ENCODE measurements around the gene JAKMIP3. TPM values are rescaled to one million over a fixed set of nuclear protein-coding genes. Genes with fewer than 3 reads are reported as not detected.

Gene JAKMIP3
- total and polyA plus RNA-seq, 2 experiments from 2014 or later = 0.04 TPM; not detected in 1

- in situ Hi-C loops (cut with MboI) = no loop called here
- Histone ChIP-seq H3K9me2 (ENCODE audit: insufficient read depth) (no peaks in the 10 kb centered on the region), H3K4me2 (ENCODE audit: unreplicated experiment) (no peak overlapping the region), H3K27me3 (replicated peaks; ENCODE audit: insufficient read depth) (peaks cover 19% of the 10 kb centered on the region), H3K9ac (no peak overlapping the region), H3K36me3 (ENCODE audit: low read depth) (no peaks in the 10 kb centered on the region), H3F3A (ENCODE audit: insufficient read depth) (no peaks in the 10 kb centered on the region), H3K4me3 (no peak overlapping the region), H4K20me1 (ENCODE audit: insufficient read depth) (no peaks in the 10 kb centered on the region), H3K27ac (no peak overlapping the region), H3K9me3 (ENCODE audit: low read depth) (no peaks in the 10 kb centered on the region), H3K79me2 (ENCODE audit: insufficient read depth) (no peaks in the 10 kb centered on the region), H3K4me1 (ENCODE audit: insufficient read depth) (no peaks in the 10 kb centered on the region), H2AFZ (no peak overlapping the region)
- DNase-seq = no peak
- TF ChIP-seq EZH2phosphoT487 (IDR thresholded peaks at IDR 0.05; ENCODE audit: insufficient read depth, low read depth) (no peak), EZH2 (IDR thresholded peaks at IDR 0.05; ENCODE audit: insufficient read depth, poor library complexity, severe bottlenecking) (no peak)
- WGBS, 2 experiments (ENCODE audit: low coverage in 1 of 2, low lambda C conversion rate in 2 of 2, missing lambda C conversion rate in 2 of 2) = 54 to 58% methylated on average over 22 of the region's 22 CpGs
These were observed 21.7 kb upstream of the JAKMIP3 start for GRCh38 chr10:132043861-132044695.

GRCh38 chr10:132044803-132045202, 20.9 kb upstream of the JAKMIP3 start:
- no peaks in the 10 kb centered on the region for H3K9me3 ChIP-seq (ENCODE audit: low read depth)
- in situ Hi-C loops (cut with MboI) = no loop called here
- H3F3A ChIP-seq (ENCODE audit: insufficient read depth) = no peaks in the 10 kb centered on the region
- H3K4me1 ChIP-seq (ENCODE audit: insufficient read depth) = no peaks in the 10 kb centered on the region
- no peaks in the 10 kb centered on the region for H4K20me1 ChIP-seq (ENCODE audit: insufficient read depth)
- H2AFZ ChIP-seq = no peak overlapping the region
- 57 to 63% methylated on average over 18 of the region's 18 CpGs for WGBS, 2 experiments (ENCODE audit: low coverage in 1 of 2, low lambda C conversion rate in 2 of 2, missing lambda C conversion rate in 2 of 2)
- peaks cover 19% of the 10 kb centered on the region for H3K27me3 ChIP-seq (replicated peaks; ENCODE audit: insufficient read depth)
- no peaks in the 10 kb centered on the region for H3K79me2 ChIP-seq (ENCODE audit: insufficient read depth)
- H3K36me3 ChIP-seq (ENCODE audit: low read depth) = no peaks in the 10 kb centered on the region
- no peak for TF ChIP-seq EZH2phosphoT487 (IDR thresholded peaks at IDR 0.05; ENCODE audit: insufficient read depth, low read depth)
- TF ChIP-seq EZH2 (IDR thresholded peaks at IDR 0.05; ENCODE audit: insufficient read depth, poor library complexity, severe bottlenecking) = no peak
- no peaks in the 10 kb centered on the region for H3K9me2 ChIP-seq (ENCODE audit: insufficient read depth)
- H3K9ac ChIP-seq = no peak overlapping the region
- no peak overlapping the region for H3K4me2 ChIP-seq (ENCODE audit: unreplicated experiment)
- H3K27ac ChIP-seq = no peak overlapping the region
- no peak for DNase-seq
- no peak overlapping the region for H3K4me3 ChIP-seq

- Histone ChIP-seq H4K20me1 (ENCODE audit: insufficient read depth) (no peaks in the 10 kb centered on the region), H3K27me3 (replicated peaks; ENCODE audit: insufficient read depth) (peaks cover 19% of the 10 kb centered on the region), H3K4me1 (ENCODE audit: insufficient read depth) (no peaks in the 10 kb centered on the region), H3K27ac (no peak overlapping the region), H3K36me3 (ENCODE audit: low read depth) (no peaks in the 10 kb centered on the region), H3K9me2 (ENCODE audit: insufficient read depth) (no peaks in the 10 kb centered on the region), H3K4me3 (no peak overlapping the region), H3K9ac (no peak overlapping the region), H3K4me2 (ENCODE audit: unreplicated experiment) (no peak overlapping the region), H2AFZ (no peak overlapping the region), H3K9me3 (ENCODE audit: low read depth) (no peaks in the 10 kb centered on the region), H3F3A (ENCODE audit: insufficient read depth) (no peaks in the 10 kb centered on the region), H3K79me2 (ENCODE audit: insufficient read depth) (no peaks in the 10 kb centered on the region)
- in situ Hi-C loops (cut with MboI) = no loop called here
- DNase-seq = no peak
- TF ChIP-seq EZH2 (IDR thresholded peaks at IDR 0.05; ENCODE audit: insufficient read depth, poor library complexity, severe bottlenecking) (no peak), EZH2phosphoT487 (IDR thresholded peaks at IDR 0.05; ENCODE audit: insufficient read depth, low read depth) (no peak)
- 52 to 58% methylated on average over 8 to 9 of the region's 9 CpGs for WGBS, 2 experiments (ENCODE audit: low coverage in 1 of 2, low lambda C conversion rate in 2 of 2, missing lambda C conversion rate in 2 of 2)
These were observed 20.4 kb upstream of the JAKMIP3 start for GRCh38 chr10:132045324-132045723.

GRCh38 chr10:132047575-132048293, 18.0 kb upstream of the JAKMIP3 start:
- no peaks in the 10 kb centered on the region for H4K20me1 ChIP-seq (ENCODE audit: insufficient read depth)
- no peak for DNase-seq
- WGBS, 2 experiments (ENCODE audit: low coverage in 1 of 2, low lambda C conversion rate in 2 of 2, missing lambda C conversion rate in 2 of 2) = 67 to 77% methylated on average over 22 to 40 of the region's 42 CpGs
- H3K9me2 ChIP-seq (ENCODE audit: insufficient read depth) = no peaks in the 10 kb centered on the region
- no peak overlapping the region for H3K9ac ChIP-seq
- TF ChIP-seq EZH2phosphoT487 (IDR thresholded peaks at IDR 0.05; ENCODE audit: insufficient read depth, low read depth) = no peak
- no peak for TF ChIP-seq EZH2 (IDR thresholded peaks at IDR 0.05; ENCODE audit: insufficient read depth, poor library complexity, severe bottlenecking)
- H3K27ac ChIP-seq = no peak overlapping the region
- H3K79me2 ChIP-seq (ENCODE audit: insufficient read depth) = no peaks in the 10 kb centered on the region
- H2AFZ ChIP-seq = no peak overlapping the region
- no peaks in the 10 kb centered on the region for H3F3A ChIP-seq (ENCODE audit: insufficient read depth)
- no peak overlapping the region for H3K4me3 ChIP-seq
- no peaks in the 10 kb centered on the region for H3K36me3 ChIP-seq (ENCODE audit: low read depth)
- H3K9me3 ChIP-seq (ENCODE audit: low read depth) = no peaks in the 10 kb centered on the region
- peaks cover 16% of the 10 kb centered on the region for H3K27me3 ChIP-seq (replicated peaks; ENCODE audit: insufficient read depth)
- H3K4me1 ChIP-seq (ENCODE audit: insufficient read depth) = no peaks in the 10 kb centered on the region
- no peak overlapping the region for H3K4me2 ChIP-seq (ENCODE audit: unreplicated experiment)
- in situ Hi-C loops (cut with MboI) = no loop called here
